ENCODE results near the gene MMP25. TPM values are rescaled to one million over a fixed set of nuclear protein-coding genes. Genes with fewer than 3 reads are reported as not detected.

Gene MMP25
- polyA plus RNA-seq, 1 donor (not counting 4 experiments of a cell fraction or from before 2014, with no cell fraction given) = 0.09 TPM

DNA sequence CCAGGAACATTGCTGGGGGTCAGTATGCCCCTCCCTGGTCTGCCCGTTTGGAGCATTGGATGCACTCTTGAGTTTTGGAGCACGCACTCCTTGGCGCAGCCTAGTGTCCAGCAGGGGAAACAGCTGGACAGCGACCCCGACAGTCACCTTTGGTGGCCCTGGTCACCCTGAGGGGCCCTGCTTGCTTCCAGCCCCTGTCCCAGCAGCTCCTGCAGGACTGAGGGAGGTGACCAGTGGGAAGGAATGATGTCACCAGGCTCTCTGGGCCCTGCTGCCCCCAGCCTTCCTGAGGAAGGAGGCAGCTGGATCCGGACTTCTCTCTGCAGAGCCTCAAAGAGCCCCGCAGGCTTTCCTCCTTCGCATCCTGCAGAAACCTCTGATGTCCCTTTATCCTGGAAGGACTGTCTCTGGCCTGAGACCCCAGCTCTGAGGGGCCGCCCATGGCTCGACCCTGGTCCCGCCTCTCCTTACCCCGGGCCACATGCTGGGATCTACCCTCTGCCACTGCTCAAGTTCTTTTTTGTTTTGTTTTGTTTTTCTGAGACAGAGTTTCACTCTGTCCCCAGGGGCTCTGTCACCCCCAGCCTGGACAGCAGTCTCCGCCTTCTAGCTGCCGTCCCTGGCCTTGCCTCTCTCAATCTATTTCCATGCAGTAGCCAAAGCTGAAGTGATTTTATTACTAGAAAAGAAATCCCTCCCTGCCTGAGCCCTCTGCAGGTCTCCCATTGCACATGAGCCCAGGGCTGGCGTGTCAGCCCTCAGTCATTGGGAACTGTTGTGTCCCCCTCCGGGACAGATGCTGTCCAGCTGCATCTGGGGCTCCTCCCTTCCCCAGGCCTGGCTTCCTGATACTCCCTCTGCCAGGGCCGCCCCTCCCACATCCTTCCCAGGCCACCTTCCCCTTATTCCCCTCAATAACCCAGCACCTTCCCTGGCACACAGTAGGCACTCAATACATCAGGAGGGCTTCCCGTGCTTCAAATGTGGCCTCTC is 41.2 kb downstream of the MMP25 start:
- H2AFZ ChIP-seq (ENCODE audit: control insufficient read depth, low read length) = no peak overlapping the region
- H4K20me1 ChIP-seq (ENCODE audit: control insufficient read depth, extremely low read depth, insufficient read depth, low read length) = no peaks in the 10 kb centered on the region
- H3K9ac ChIP-seq (ENCODE audit: control insufficient read depth, extremely low read depth, insufficient read depth, low read length) = no peak overlapping the region
- H3K4me3 ChIP-seq (ENCODE audit: control insufficient read depth in 2 of 3, extremely low read depth in 1 of 3, insufficient read depth in 2 of 3, low read depth in 1 of 3, low read length in 3 of 3) = no peak overlapping the region
- TF ChIP-seq, protein P1, sequence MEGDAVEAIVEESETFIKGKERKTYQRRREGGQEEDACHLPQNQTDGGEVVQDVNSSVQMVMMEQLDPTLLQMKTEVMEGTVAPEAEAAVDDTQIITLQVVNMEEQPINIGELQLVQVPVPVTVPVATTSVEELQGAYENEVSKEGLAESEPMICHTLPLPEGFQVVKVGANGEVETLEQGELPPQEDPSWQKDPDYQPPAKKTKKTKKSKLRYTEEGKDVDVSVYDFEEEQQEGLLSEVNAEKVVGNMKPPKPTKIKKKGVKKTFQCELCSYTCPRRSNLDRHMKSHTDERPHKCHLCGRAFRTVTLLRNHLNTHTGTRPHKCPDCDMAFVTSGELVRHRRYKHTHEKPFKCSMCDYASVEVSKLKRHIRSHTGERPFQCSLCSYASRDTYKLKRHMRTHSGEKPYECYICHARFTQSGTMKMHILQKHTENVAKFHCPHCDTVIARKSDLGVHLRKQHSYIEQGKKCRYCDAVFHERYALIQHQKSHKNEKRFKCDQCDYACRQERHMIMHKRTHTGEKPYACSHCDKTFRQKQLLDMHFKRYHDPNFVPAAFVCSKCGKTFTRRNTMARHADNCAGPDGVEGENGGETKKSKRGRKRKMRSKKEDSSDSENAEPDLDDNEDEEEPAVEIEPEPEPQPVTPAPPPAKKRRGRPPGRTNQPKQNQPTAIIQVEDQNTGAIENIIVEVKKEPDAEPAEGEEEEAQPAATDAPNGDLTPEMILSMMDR (optimal IDR thresholded peaks at IDR 0.05 in 1 of 3, IDR thresholded peaks at IDR 0.05 in 1 of 3, conservative IDR thresholded peaks at IDR 0.05 in 1 of 3; ENCODE audit: extremely low read depth in 1 of 3, insufficient read depth in 2 of 3, low read length in 3 of 3) = peak in 1 of 3 experiments; percentile 32
- no peak for TF ChIP-seq EZH2 (IDR thresholded peaks at IDR 0.05; ENCODE audit: low read length)
- no peaks in the 10 kb centered on the region for H3K9me1 ChIP-seq (ENCODE audit: control insufficient read depth, extremely low read depth, insufficient read depth, low read length)
- H3K36me3 ChIP-seq (ENCODE audit: control insufficient read depth in 2 of 2, extremely low read depth in 1 of 2, insufficient read depth in 2 of 2, low read length in 2 of 2) = no peaks in the 10 kb centered on the region
- FAIRE-seq (no peak), DNase-seq (ENCODE audit: low read depth, low spot score) (no peak)
- no peak overlapping the region for H3K27ac ChIP-seq (ENCODE audit: control insufficient read depth, insufficient read depth, low read length)
- no peak overlapping the region for H3K4me2 ChIP-seq (ENCODE audit: control insufficient read depth, extremely low read depth, insufficient read depth, low read depth, low read length)
- H3K79me2 ChIP-seq (ENCODE audit: control insufficient read depth, insufficient read depth, low read length) = no peaks in the 10 kb centered on the region
- dilution Hi-C loops (cut with MboI; ENCODE audit: extremely low pct_ligation_motif_present, low sequenced_read_pairs) = no loop called here
- no peaks in the 10 kb centered on the region for H3K4me1 ChIP-seq (ENCODE audit: control insufficient read depth, extremely low read depth, insufficient read depth, low read length)
- H3K9me3 ChIP-seq (ENCODE audit: control insufficient read depth, low read depth, low read length) = no peaks in the 10 kb centered on the region
- peaks cover 5% of the 10 kb centered on the region for H3K27me3 ChIP-seq (ENCODE audit: control insufficient read depth, extremely low read depth, insufficient read depth, low read length)

DNA sequence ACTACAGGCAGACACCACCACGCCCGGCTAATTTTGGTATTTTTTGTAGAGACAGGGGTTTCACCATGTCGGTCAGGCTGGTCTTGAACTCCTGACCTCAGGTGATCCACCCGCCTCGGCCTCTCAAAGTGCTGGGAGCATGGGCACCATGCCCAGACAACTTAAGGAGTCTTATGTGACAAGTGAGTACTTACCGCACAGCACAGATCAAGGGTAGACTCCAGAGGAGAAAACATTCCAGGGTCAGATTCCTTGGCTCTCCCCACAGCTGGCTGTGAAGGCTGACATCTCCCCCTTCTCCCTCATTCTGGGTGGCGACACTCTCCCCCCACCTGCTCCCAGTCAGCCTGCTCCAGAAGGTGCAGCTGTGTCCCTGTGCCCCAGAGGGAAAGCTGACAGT is 42.1 kb downstream of the MMP25 start:
- dilution Hi-C loops (cut with MboI; ENCODE audit: extremely low pct_ligation_motif_present, low sequenced_read_pairs) = no loop called here

More for the DNA sequence above, 42.1 kb downstream of the MMP25 start:
- H3K4me2 ChIP-seq (ENCODE audit: control insufficient read depth, extremely low read depth, insufficient read depth, low read depth, low read length) = no peak overlapping the region
- FAIRE-seq (no peak), DNase-seq (ENCODE audit: low read depth, low spot score) (no peak)
- no peak for TF ChIP-seq EZH2 (IDR thresholded peaks at IDR 0.05; ENCODE audit: low read length)
- TF ChIP-seq, protein P1 (optimal IDR thresholded peaks at IDR 0.05 in 1 of 3, IDR thresholded peaks at IDR 0.05 in 1 of 3, conservative IDR thresholded peaks at IDR 0.05 in 1 of 3; ENCODE audit: extremely low read depth in 1 of 3, insufficient read depth in 2 of 3, low read length in 3 of 3) = no peak
- H3K9me3 ChIP-seq (ENCODE audit: control insufficient read depth, low read depth, low read length) = no peaks in the 10 kb centered on the region
- no peaks in the 10 kb centered on the region for H4K20me1 ChIP-seq (ENCODE audit: control insufficient read depth, extremely low read depth, insufficient read depth, low read length)
- H3K27me3 ChIP-seq (ENCODE audit: control insufficient read depth, extremely low read depth, insufficient read depth, low read length) = peaks cover 5% of the 10 kb centered on the region
- H3K36me3 ChIP-seq (ENCODE audit: control insufficient read depth in 2 of 2, extremely low read depth in 1 of 2, insufficient read depth in 2 of 2, low read length in 2 of 2) = no peaks in the 10 kb centered on the region
- no peak overlapping the region for H3K9ac ChIP-seq (ENCODE audit: control insufficient read depth, extremely low read depth, insufficient read depth, low read length)
- no peaks in the 10 kb centered on the region for H3K4me1 ChIP-seq (ENCODE audit: control insufficient read depth, extremely low read depth, insufficient read depth, low read length)
- no peaks in the 10 kb centered on the region for H3K79me2 ChIP-seq (ENCODE audit: control insufficient read depth, insufficient read depth, low read length)
- no peak overlapping the region for H3K27ac ChIP-seq (ENCODE audit: control insufficient read depth, insufficient read depth, low read length)
- no peaks in the 10 kb centered on the region for H3K9me1 ChIP-seq (ENCODE audit: control insufficient read depth, extremely low read depth, insufficient read depth, low read length)
- no peak overlapping the region for H2AFZ ChIP-seq (ENCODE audit: control insufficient read depth, low read length)
- no peak overlapping the region for H3K4me3 ChIP-seq (ENCODE audit: control insufficient read depth in 2 of 3, extremely low read depth in 1 of 3, insufficient read depth in 2 of 3, low read depth in 1 of 3, low read length in 3 of 3)

Data from keratinocyte (primary cell).